Gastroesophageal sphincter (tissue), 4 donors: ENCODE results near the gene GGTLC3. TPM values are rescaled to one million over a fixed set of nuclear protein-coding genes. Genes with fewer than 3 reads are reported as not detected.
"Not testable (repeated sequence)": the region's sequence is repeated elsewhere in the genome, so short reads cannot be mapped to it uniquely, and the experiment has no call there.

Experiments
- ATAC-seq: fragments of 150-250 bp; one replicate; pipeline ENCODE4 v1.9.1; 2016; ENCODE audit warnings: mild to moderate bottlenecking, moderate library complexity
- H3K27ac ChIP-seq, 4 donors: fragments of 200-600 bp; sonication (generic) in 3 of 4; 1 replicate in 3 of 4; 2 replicates in 1 of 4; pipeline ENCODE4 v1.5.1; 2016 to 2019
- H3K27me3 ChIP-seq: fragments of 200-600 bp; sonication (generic); one replicate; pipeline ENCODE4 v1.5.1; 2019
- H3K36me3 ChIP-seq, 2 donors: fragments of 200-600 bp; sonication (generic); one replicate each; pipeline ENCODE4 v1.5.1; 2019; ENCODE audit warnings: control low read depth in 1 of 2
- H3K4me1 ChIP-seq, 3 donors: fragments of 200-600 bp; sonication (generic); 1 replicate in 2 of 3; 2 replicates in 1 of 3; pipeline ENCODE4 v1.5.1; 2016 to 2019; ENCODE audit warnings: control low read depth in 2 of 3
- H3K4me3 ChIP-seq, 2 donors: fragments of 200-600 bp; sonication (generic); one replicate each; pipeline ENCODE4 v1.5.1; 2019; ENCODE audit warnings: mild to moderate bottlenecking in 1 of 2, moderate library complexity in 1 of 2
- H3K9me3 ChIP-seq, 3 donors: fragments of 200-600 bp; sonication (generic); one replicate each; pipeline ENCODE4 v1.5.1; 2017 to 2019; ENCODE audit warnings: control low read depth in 2 of 3
- WGBS, 2 donors: methylation state at CpG; one replicate each; pipeline ENCODE4 v1.1.5; 2018; ENCODE audit warnings: low coverage in 1 of 2; 5-methylcytosine and 5-hydroxymethylcytosine counted together
- total RNA-seq, 4 donors: library from RNA; depleted of rRNA; stranded (reverse); fragments of >200 nt; gene quantifications; one replicate each; pipeline ENCODE4 v1.1.0, GENCODE V29; 2016

Gene GGTLC3
- total RNA-seq, 4 donors from 2014 or later: not detected

GRCh38 chr22:18533633-18534032, 15.7 kb upstream of the GGTLC3 start:
- not testable (repeated sequence) for H3K4me1 ChIP-seq, H3K36me3 ChIP-seq, H3K27ac ChIP-seq, H3K9me3 ChIP-seq, ATAC-seq, H3K4me3 ChIP-seq, H3K27me3 ChIP-seq
- WGBS, 2 donors: no CpG with 5 or more reads among the region's 11 CpGs

GRCh38 chr22:18529416-18530145, 11.6 kb upstream of the GGTLC3 start:
- WGBS, 2 donors: no CpG with 5 or more reads among the region's 57 CpGs
- H3K27ac ChIP-seq, H3K4me1 ChIP-seq, H3K4me3 ChIP-seq, ATAC-seq, H3K9me3 ChIP-seq, H3K36me3 ChIP-seq, H3K27me3 ChIP-seq: not testable (repeated sequence)

- not testable (repeated sequence) for H3K36me3 ChIP-seq, H3K9me3 ChIP-seq, H3K27me3 ChIP-seq, H3K4me1 ChIP-seq
- Histone ChIP-seq H3K4me3 (peak overlapping the region in 1 of 2 donors; percentile 36), H3K27ac (peak overlapping the region in 1 of 4 donors; percentile 73)
- no CpG with 5 or more reads among the region's 66 CpGs for WGBS, 2 donors
- ATAC-seq: peak; percentile 90
Observed at GRCh38 chr22:18528597-18529415, 10.8 kb upstream of the GGTLC3 start.

DNA sequence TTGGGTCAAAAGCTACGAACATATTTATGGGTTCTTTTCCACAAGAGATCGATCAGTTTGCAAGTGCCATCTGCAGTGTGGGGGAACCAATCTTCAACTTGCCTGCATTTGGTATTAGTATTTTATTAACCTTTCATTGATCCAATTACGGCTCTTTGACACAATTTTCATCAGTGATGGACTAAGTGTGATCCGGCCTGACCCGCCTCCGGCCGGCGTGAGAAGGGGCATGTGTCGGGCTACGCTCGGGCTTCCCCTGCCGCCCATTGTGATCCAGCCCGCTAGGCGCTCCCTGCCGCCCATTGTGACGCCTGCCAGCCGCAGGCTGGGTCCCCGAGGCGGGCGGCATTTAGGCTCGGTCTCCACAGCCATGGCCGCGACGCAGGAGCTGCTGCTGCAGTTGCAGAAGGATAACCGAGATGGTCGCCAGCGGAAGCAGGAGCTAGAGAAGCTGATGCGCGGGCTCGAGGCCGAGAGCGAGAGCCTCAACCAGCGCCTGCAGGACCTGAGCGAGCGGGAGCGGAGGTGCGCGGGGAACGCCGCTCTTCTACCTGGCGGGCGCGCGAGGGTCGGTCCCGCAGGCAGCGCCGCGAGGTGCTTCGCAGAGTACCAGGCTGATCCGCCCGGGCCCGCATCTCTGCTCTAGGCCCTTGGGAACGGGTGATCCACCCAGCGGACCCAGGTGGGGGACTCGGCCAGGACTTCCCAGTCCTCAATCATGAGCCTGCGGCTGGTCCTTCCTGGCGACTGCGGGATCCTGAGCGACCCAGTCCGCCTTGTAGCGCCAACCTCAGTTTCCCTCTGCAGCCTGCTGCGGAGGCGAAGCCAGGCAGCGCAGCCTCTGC, 10.0 kb upstream of the GGTLC3 start, which contains the start of gene TMEM191B:
Gene TMEM191B, plus strand, starts transcription at position 51 of the 845 bp plus-strand sequence. Its CDS starts 179 bp downstream, at position 230.
- H3K36me3 ChIP-seq, H3K9me3 ChIP-seq, H3K4me1 ChIP-seq, H3K27me3 ChIP-seq: not testable (repeated sequence)
- peak; percentile 14 for ATAC-seq
- peak within 1 kb of the TSS in 1 of 4 donors; percentile 73 for H3K27ac ChIP-seq
- peak within 1 kb of the TSS in 1 of 2 donors; percentile 36 for H3K4me3 ChIP-seq
- WGBS, 2 donors: no CpG with 5 or more reads among the region's 65 CpGs

DNA sequence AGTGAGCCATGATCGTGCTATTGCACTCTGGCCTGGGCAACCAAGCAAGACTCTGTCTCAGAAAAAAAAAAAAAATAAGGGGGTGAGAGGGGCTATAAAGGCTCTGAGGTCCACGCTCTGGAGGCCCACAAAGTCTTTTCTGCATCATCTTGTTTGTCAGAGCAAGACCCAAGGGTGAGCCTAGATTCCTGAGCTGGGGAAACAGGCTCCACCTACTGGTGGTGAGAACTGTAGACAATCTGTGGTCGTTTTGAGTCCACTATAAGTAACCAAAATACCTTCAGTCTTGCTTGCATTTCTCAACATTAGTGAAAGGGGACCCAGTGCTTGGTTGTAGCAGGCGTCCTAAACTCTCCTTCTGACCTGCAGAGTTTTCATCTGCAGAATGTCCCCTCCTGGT, 5.4 kb upstream of the GGTLC3 start:
- not testable (repeated sequence) for H3K9me3 ChIP-seq, H3K4me1 ChIP-seq, H3K27me3 ChIP-seq, H3K27ac ChIP-seq, ATAC-seq, H3K36me3 ChIP-seq, H3K4me3 ChIP-seq
- no CpG with 5 or more reads among the region's 4 CpGs for WGBS, 2 donors

GRCh38 chr22:18522762-18523161, 4.8 kb upstream of the GGTLC3 start:
- not testable (repeated sequence) for H3K4me3 ChIP-seq, H3K4me1 ChIP-seq, H3K27ac ChIP-seq, H3K9me3 ChIP-seq, ATAC-seq, H3K27me3 ChIP-seq, H3K36me3 ChIP-seq
- WGBS, 2 donors: no CpG with 5 or more reads among the region's 6 CpGs

DNA sequence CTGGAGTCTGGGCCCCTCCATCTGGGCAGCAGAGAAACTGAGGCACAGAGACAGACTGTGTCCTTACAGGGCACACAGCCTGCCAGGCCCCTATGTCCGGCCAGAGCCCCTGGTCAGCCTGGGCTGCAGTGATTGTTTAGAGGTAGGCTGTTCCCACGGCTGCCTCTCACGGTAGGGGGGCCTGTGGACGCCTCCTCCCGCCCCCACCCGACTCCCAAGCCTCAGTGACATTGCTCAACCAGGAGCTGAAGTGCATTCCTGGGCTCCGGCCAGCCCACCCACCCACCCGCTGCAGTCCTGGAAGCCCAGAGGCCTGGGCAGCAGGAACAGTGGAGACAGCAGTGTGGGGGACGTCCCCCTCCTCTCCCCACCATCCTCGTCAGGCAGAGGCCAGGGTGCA, 4.5 kb downstream of the GGTLC3 start:
- not testable (repeated sequence) for H3K27me3 ChIP-seq, H3K4me3 ChIP-seq, H3K4me1 ChIP-seq, H3K9me3 ChIP-seq, H3K27ac ChIP-seq, H3K36me3 ChIP-seq, ATAC-seq
- whole genome bisulfite sequencing, 2 donors: no CpG with 5 or more reads among the region's 10 CpGs

DNA sequence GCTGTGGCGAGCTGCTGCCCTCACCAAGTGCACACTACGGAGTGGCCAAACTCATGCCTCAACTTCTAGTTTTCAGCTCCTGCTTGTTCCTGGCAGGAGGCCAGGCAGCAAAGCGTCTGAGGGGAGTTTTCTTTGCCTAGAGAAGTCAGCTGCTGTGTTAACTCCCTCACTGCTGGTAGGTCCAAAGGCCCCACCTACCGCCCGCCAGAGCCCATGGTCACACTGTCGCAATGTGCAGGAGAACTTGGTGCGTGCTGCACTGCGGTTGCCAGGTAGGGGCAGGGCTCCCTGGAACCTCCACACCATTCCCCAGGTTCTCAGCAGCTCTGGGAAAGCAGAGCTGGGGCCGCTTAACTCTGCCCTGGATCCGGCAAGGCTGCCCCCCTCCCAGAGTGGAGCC, 5.6 kb downstream of the GGTLC3 start:
- not testable (repeated sequence) for ATAC-seq, H3K27ac ChIP-seq, H3K36me3 ChIP-seq, H3K4me3 ChIP-seq, H3K4me1 ChIP-seq, H3K27me3 ChIP-seq, H3K9me3 ChIP-seq
- no CpG with 5 or more reads among the region's 10 CpGs for WGBS, 2 donors

DNA sequence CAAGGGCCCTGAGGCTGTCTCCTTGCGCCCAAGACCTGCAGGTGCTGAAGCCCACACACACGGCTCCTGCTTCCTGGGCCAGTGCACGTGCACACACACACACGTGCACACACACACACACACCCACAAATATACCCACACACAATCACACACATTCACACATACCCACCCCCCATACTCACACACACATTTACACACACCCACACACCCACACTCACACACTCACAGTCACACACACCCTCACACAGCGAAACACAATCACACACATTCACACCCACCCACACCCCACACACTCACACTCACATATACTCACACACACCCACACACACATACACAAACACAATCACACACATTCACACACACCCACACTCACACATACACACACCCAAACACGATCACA, 6.6 kb downstream of the GGTLC3 start:
- whole genome bisulfite sequencing, 2 donors: 55% methylated on average over 3 of the region's 6 CpGs; no CpG with 5 or more reads in 1 of the 2 donors
- not testable (repeated sequence) for H3K4me1 ChIP-seq, H3K27ac ChIP-seq, H3K36me3 ChIP-seq, H3K4me3 ChIP-seq, H3K27me3 ChIP-seq, H3K9me3 ChIP-seq, ATAC-seq

GRCh38 chr22:18496227-18496626, 21.7 kb downstream of the GGTLC3 start:
- H3K27me3 ChIP-seq, H3K9me3 ChIP-seq, H3K27ac ChIP-seq, H3K4me3 ChIP-seq, ATAC-seq, H3K4me1 ChIP-seq, H3K36me3 ChIP-seq: not testable (repeated sequence)
- WGBS, 2 donors: no CpG with 5 or more reads among the region's 3 CpGs
